ENCODE results near the gene ANKRD11.

The ANKRD11 gene

GRCh38 chr16:89354325-89354724, 136.0 kb downstream of the ANKRD11 start:
- H3K4me3 ChIP-seq (ENCODE audit: low read depth, low read length): no peak overlapping the region
- DNase-seq (ENCODE audit: low read depth): no peak
- no peak for TF ChIP-seq CTCF (IDR thresholded peaks at IDR 0.05; ENCODE audit: low read depth, low read length, missing control alignments)

- H3K4me3 ChIP-seq (ENCODE audit: low read depth, low read length): no peak overlapping the region
- no peak for TF ChIP-seq CTCF (IDR thresholded peaks at IDR 0.05; ENCODE audit: low read depth, low read length, missing control alignments)
- DNase-seq (ENCODE audit: low read depth): no peak
These were observed 138.2 kb downstream of the ANKRD11 start for GRCh38 chr16:89352091-89352681.

- no peak for TF ChIP-seq CTCF (IDR thresholded peaks at IDR 0.05; ENCODE audit: low read depth, low read length, missing control alignments)
- no peak for DNase-seq (ENCODE audit: low read depth)
These were observed 138.7 kb downstream of the ANKRD11 start for GRCh38 chr16:89351645-89352044.

GRCh38 chr16:89350701-89351380, 139.5 kb downstream of the ANKRD11 start:
- no peak for DNase-seq (ENCODE audit: low read depth)
- H3K4me3 ChIP-seq (ENCODE audit: low read depth, low read length): no peak overlapping the region
- TF ChIP-seq CTCF (IDR thresholded peaks at IDR 0.05; ENCODE audit: low read depth, low read length, missing control alignments): no peak

More at GRCh38 chr16:89351645-89352044, 138.7 kb downstream of the ANKRD11 start:
- no peak overlapping the region for H3K4me3 ChIP-seq (ENCODE audit: low read depth, low read length)

GRCh38 chr16:89349947-89350633, 140.3 kb downstream of the ANKRD11 start:
- H3K4me3 ChIP-seq (ENCODE audit: low read depth, low read length): no peak overlapping the region
- no peak for DNase-seq (ENCODE audit: low read depth)
- no peak for TF ChIP-seq CTCF (IDR thresholded peaks at IDR 0.05; ENCODE audit: low read depth, low read length, missing control alignments)

- no peak overlapping the region for H3K4me3 ChIP-seq (ENCODE audit: low read depth, low read length)
- DNase-seq (ENCODE audit: low read depth): no peak
- TF ChIP-seq CTCF (IDR thresholded peaks at IDR 0.05; ENCODE audit: low read depth, low read length, missing control alignments): no peak
These were observed 142.6 kb downstream of the ANKRD11 start for GRCh38 chr16:89347807-89348206.

All from GM12864 (cell line).